MCF 10A (cell line): ENCODE measurements around the gene MAP7. TPM values are rescaled to one million over a fixed set of nuclear protein-coding genes. Genes with fewer than 3 reads are reported as not detected.

Source experiments
- BruUV-seq: library from RNA; stranded (reverse); fragments of 400-500 nt; replicated peaks from 2 replicates; lab custom pipeline; 2021; lab: Mats Ljungman, UMichigan
- CTCF ChIA-PET: fragments of 300-600 bp; sonication (Branson Sonifier 250); formaldehyde crosslinking; extraction: SDS; loops from one replicate; lab custom pipeline; 2021; ENCODE audit warnings: antibody characterized with exemption, inconsistent platforms; lab: Yijun Ruan, JAX
- POLR2A ChIA-PET: fragments of 300-600, 350-650 bp; sonication (Branson Sonifier 250); formaldehyde crosslinking; extraction: SDS; loops from one replicate; lab custom pipeline; 2020; ENCODE audit warnings: antibody characterized with exemption, inconsistent platforms; lab: Yijun Ruan, JAX
- DNase-seq: peaks from one replicate; pipeline ENCODE4 v3.0.0-alpha.2; 2018; ENCODE audit not compliant: unreplicated experiment
- H3K27ac Mint-ChIP-seq: one replicate; pipeline ENCODE4 v1.8.0; 2022; ENCODE audit warnings: mild to moderate bottlenecking, low read depth, mixed read lengths; ENCODE audit not compliant: unreplicated experiment
- H3K27me3 Mint-ChIP-seq: one replicate; pipeline ENCODE4 v1.8.0; 2022; ENCODE audit warnings: mixed read lengths; ENCODE audit not compliant: insufficient read depth, unreplicated experiment
- H3K36me3 Mint-ChIP-seq: one replicate; pipeline ENCODE4 v1.8.0; 2022; ENCODE audit warnings: mild to moderate bottlenecking, moderate library complexity, mixed read lengths; ENCODE audit not compliant: insufficient read depth, unreplicated experiment
- H3K4me1 Mint-ChIP-seq: one replicate; pipeline ENCODE4 v1.8.0; 2022; ENCODE audit warnings: mixed read lengths; ENCODE audit not compliant: insufficient read depth, unreplicated experiment
- H3K4me3 Mint-ChIP-seq: one replicate; pipeline ENCODE4 v1.8.0; 2022; ENCODE audit warnings: mild to moderate bottlenecking, moderate library complexity, mixed read lengths; ENCODE audit not compliant: unreplicated experiment
- H3K9me3 Mint-ChIP-seq: one replicate; pipeline ENCODE4 v1.8.0; 2022; ENCODE audit warnings: mixed read lengths; ENCODE audit not compliant: unreplicated experiment
- CTCF ChIP-seq: fragments of 200-600 bp; IDR thresholded peaks from one replicate; pipeline ENCODE4 v1.8.0; 2022; ENCODE audit warnings: antibody characterized with exemption, mild to moderate bottlenecking; ENCODE audit not compliant: unreplicated experiment
- intact Hi-C: fragments of 100-400 bp; cut with micrococcal nuclease; formaldehyde crosslinking; loops from 2 replicates; pipeline ENCODE4 v1.14.1; 2022
- total RNA-seq: library from RNA; stranded (reverse); gene quantifications from 2 replicates; pipeline ENCODE4 v1.2.3, GENCODE V29; 2022

The MAP7 gene
- total RNA-seq, 1 experiment from 2014 or later = 17.2 TPM

GRCh38 chr6:136330634-136331033 lies 219.6 kb downstream of the MAP7 start:
- ChIA-PET POLR2A (interaction anchor here (1.5 kb wide), 1 partner anchor 14 kb away, joined by 4 read pairs; no protein-coding TSS in a partner anchor), CTCF (interaction anchor here (0.7 to 3.0 kb wide), 3 partner anchors 13 to 907 kb away, joined by 4 to 16 read pairs (median 5); no protein-coding TSS in a partner anchor)
- H3K27ac Mint-ChIP-seq = no peak overlapping the region
- intact Hi-C loops = no loop called here
- no peaks in the 10 kb centered on the region for H3K36me3 Mint-ChIP-seq
- H3K4me3 Mint-ChIP-seq = no peak overlapping the region
- no peaks in the 10 kb centered on the region for H3K27me3 Mint-ChIP-seq
- no TSS peak for BruUV-seq
- no peak for TF ChIP-seq CTCF
- DNase-seq = no peak
- no peaks in the 10 kb centered on the region for H3K9me3 Mint-ChIP-seq
- no peaks in the 10 kb centered on the region for H3K4me1 Mint-ChIP-seq

GRCh38 chr6:136326038-136326553 lies 224.1 kb downstream of the MAP7 start:
- DNase-seq = no peak
- no peak for TF ChIP-seq CTCF
- H3K4me1 Mint-ChIP-seq = no peaks in the 10 kb centered on the region
- H3K27me3 Mint-ChIP-seq = no peaks in the 10 kb centered on the region
- ChIA-PET CTCF (interaction anchor here (1.2 kb wide), 1 partner anchor 9 kb away, joined by 3 read pairs; no protein-coding TSS in a partner anchor), POLR2A (interaction anchor here (0.8 kb wide), 1 partner anchor 36 kb away, joined by 6 read pairs; the partner anchor contains the start of gene BCLAF1)
- no peaks in the 10 kb centered on the region for H3K9me3 Mint-ChIP-seq
- H3K36me3 Mint-ChIP-seq = no peaks in the 10 kb centered on the region
- no peak overlapping the region for H3K27ac Mint-ChIP-seq
- BruUV-seq = no TSS peak
- intact Hi-C loops = no loop called here
- no peak overlapping the region for H3K4me3 Mint-ChIP-seq

GRCh38 chr6:136324686-136325380 lies 225.4 kb downstream of the MAP7 start:
- no peaks in the 10 kb centered on the region for H3K9me3 Mint-ChIP-seq
- H3K4me1 Mint-ChIP-seq = no peaks in the 10 kb centered on the region
- no TSS peak for BruUV-seq
- intact Hi-C loops = no loop called here
- no peak for TF ChIP-seq CTCF
- no peak for DNase-seq
- H3K27me3 Mint-ChIP-seq = no peaks in the 10 kb centered on the region
- H3K36me3 Mint-ChIP-seq = no peaks in the 10 kb centered on the region
- H3K27ac Mint-ChIP-seq = no peak overlapping the region
- ChIA-PET POLR2A (no interaction called here), CTCF (interaction anchor here (0.6 kb wide), 1 partner anchor 38 kb away, joined by 3 read pairs; no protein-coding TSS in a partner anchor)
- H3K4me3 Mint-ChIP-seq = no peak overlapping the region

- CTCF ChIA-PET = no interaction called here
- no TSS peak for BruUV-seq
- no peak for DNase-seq
- H3K4me3 Mint-ChIP-seq = no peak overlapping the region
- intact Hi-C loops = no loop called here
- H3K27ac Mint-ChIP-seq = no peak overlapping the region
- no peaks in the 10 kb centered on the region for H3K36me3 Mint-ChIP-seq
- H3K4me1 Mint-ChIP-seq = no peaks in the 10 kb centered on the region
- no peaks in the 10 kb centered on the region for H3K9me3 Mint-ChIP-seq
- H3K27me3 Mint-ChIP-seq = no peaks in the 10 kb centered on the region
- POLR2A ChIA-PET = interaction anchor here (0.6 to 2.8 kb wide), 3 partner anchors 19 to 500 kb away, joined by 3 to 16 read pairs (median 3); partner anchors contain the start of gene BCLAF1
- TF ChIP-seq CTCF = no peak
Measured at GRCh38 chr6:136323431-136324112, 226.7 kb downstream of the MAP7 start.
